IMR-90 (cell line): ENCODE results near the gene LATS1. TPM values are rescaled to one million over a fixed set of nuclear protein-coding genes. Genes with fewer than 3 reads are reported as not detected.
A peak's percentile ranks its signal among the peaks of the same experiment; 100 is the strongest.

Source experiments
- ATAC-seq: fragments of 200-7000 bp; cut with Tn5 transposase; 2 replicates; pipeline ENCODE4 v1.9.1; 2020; ENCODE audit warnings: low read depth, mild to moderate bottlenecking, moderate library complexity
- BruUV-seq: library from RNA; stranded (reverse); fragments of 400-500 nt; replicated peaks from 2 replicates; lab custom pipeline; 2021; lab: Mats Ljungman, UMichigan
- CTCF ChIA-PET: fragments of 300-600 bp; formaldehyde crosslinking; extraction: SDS; loops from one replicate; lab custom pipeline; 2021; ENCODE audit warnings: antibody characterized with exemption; lab: Yijun Ruan, JAX
- POLR2A ChIA-PET: fragments of 300-600 bp; sonication (Branson Sonifier 250); formaldehyde crosslinking; loops from one replicate; lab custom pipeline; 2022; ENCODE audit warnings: antibody characterized with exemption; ENCODE audit not compliant: unreplicated experiment; lab: Charles Lee
- DNase-seq: peaks from one replicate; pipeline ENCODE4 v3.0.0; 2013
- H2AFZ ChIP-seq: replicated peaks from 2 replicates; pipeline ENCODE3; 2013; ENCODE audit warnings: low read length, mild to moderate bottlenecking; ENCODE audit not compliant: poor library complexity
- H2AK5ac ChIP-seq: 2 replicates; pipeline ENCODE4 v1.6.1; 2013; ENCODE audit warnings: low read depth, low read length, inconsistent platforms
- H2AK9ac ChIP-seq: replicated peaks from 2 replicates; pipeline ENCODE3; 2013; ENCODE audit warnings: mild to moderate bottlenecking, low read depth, low read length, moderate library complexity; ENCODE audit not compliant: poor library complexity
- H2BK120ac ChIP-seq: 2 replicates; pipeline ENCODE4 v1.6.1; 2013; ENCODE audit warnings: low read depth, low read length, inconsistent platforms
- H2BK15ac ChIP-seq: 3 replicates; pipeline ENCODE4 v1.6.1; 2013; ENCODE audit warnings: low read depth, low read length, inconsistent platforms
- H2BK20ac ChIP-seq: 2 replicates; pipeline ENCODE4 v1.6.1; 2013; ENCODE audit warnings: low read depth, mild to moderate bottlenecking, inconsistent platforms, low read length, moderate library complexity
- H2BK5ac ChIP-seq: 2 replicates; pipeline ENCODE4 v1.6.1; 2013; ENCODE audit warnings: mild to moderate bottlenecking, low read depth, low read length, inconsistent platforms; ENCODE audit not compliant: poor library complexity, severe bottlenecking
- H3K14ac ChIP-seq: replicated peaks from 2 replicates; pipeline ENCODE4 v1.6.1; 2013; ENCODE audit warnings: low read depth, low read length, inconsistent platforms
- H3K18ac ChIP-seq: 2 replicates; pipeline ENCODE4 v1.6.1; 2013; ENCODE audit warnings: low read depth, low read length, control low read depth
- H3K23ac ChIP-seq: 2 replicates; pipeline ENCODE4 v1.6.1; 2013; ENCODE audit warnings: low read depth, low read length, inconsistent platforms
- H3K27ac ChIP-seq: 2 replicates; pipeline ENCODE4 v1.5.1; 2013; ENCODE audit warnings: mild to moderate bottlenecking, control low read depth, low read length; ENCODE audit not compliant: insufficient read depth
- H3K27me3 ChIP-seq: 2 replicates; pipeline ENCODE4 v1.6.1; 2013; ENCODE audit warnings: low read length; ENCODE audit not compliant: control insufficient read depth, insufficient read depth
- H3K36me3 ChIP-seq: 2 replicates; pipeline ENCODE4 v1.6.1; 2013; ENCODE audit warnings: low read length, mixed read lengths; ENCODE audit not compliant: control insufficient read depth, insufficient read depth
- H3K4ac ChIP-seq: 2 replicates; pipeline ENCODE4 v1.6.1; 2013; ENCODE audit warnings: low read depth, low read length, inconsistent platforms
- H3K4me1 ChIP-seq: 2 replicates; pipeline ENCODE4 v1.6.1; 2013; ENCODE audit warnings: low read length, mixed read lengths; ENCODE audit not compliant: control insufficient read depth, insufficient read depth
- H3K4me2 ChIP-seq: 2 replicates; pipeline ENCODE4 v1.6.1; 2013; ENCODE audit warnings: low read depth, mild to moderate bottlenecking, control low read depth, low read length, moderate library complexity
- H3K4me3 ChIP-seq: 2 replicates; pipeline ENCODE4 v1.5.1; 2013; ENCODE audit warnings: low read depth, mild to moderate bottlenecking, control low read depth, low read length, moderate library complexity; ENCODE audit not compliant: insufficient read depth
- H3K56ac ChIP-seq: 2 replicates; pipeline ENCODE4 v1.6.1; 2013; ENCODE audit warnings: low read length, inconsistent platforms; ENCODE audit not compliant: insufficient read depth; ENCODE audit errors: extremely low read depth
- H3K79me1 ChIP-seq, 2 experiments: 2 replicates each; pipeline ENCODE4 v1.6.1; 2013; ENCODE audit warnings: low read length in 2 of 2, inconsistent platforms in 1 of 2, low read depth in 1 of 2
- H3K9ac ChIP-seq: 2 replicates; pipeline ENCODE4 v1.6.1; 2013; ENCODE audit warnings: low read depth, low read length, control low read depth
- H3K9me1 ChIP-seq: 2 replicates; pipeline ENCODE4 v1.6.1; 2013; ENCODE audit warnings: low read length, inconsistent platforms; ENCODE audit not compliant: insufficient read depth
- H3K9me3 ChIP-seq: 2 replicates; pipeline ENCODE4 v1.6.1; 2013; ENCODE audit warnings: low read length; ENCODE audit not compliant: control insufficient read depth, insufficient read depth
- H4K20me1 ChIP-seq: 2 replicates; pipeline ENCODE4 v1.6.1; 2013; ENCODE audit warnings: low read length, inconsistent platforms; ENCODE audit not compliant: insufficient read depth
- H4K5ac ChIP-seq: 2 replicates; pipeline ENCODE4 v1.6.1; 2013; ENCODE audit warnings: mild to moderate bottlenecking, low read depth, low read length, control low read depth
- H4K8ac ChIP-seq, 2 experiments: 2 replicates each; pipeline ENCODE4 v1.6.1; 2013; ENCODE audit warnings: low read depth in 2 of 2, low read length in 2 of 2, control low read depth in 1 of 2, inconsistent platforms in 1 of 2
- H4K91ac ChIP-seq: 2 replicates; pipeline ENCODE4 v1.6.1; 2013; ENCODE audit warnings: low read depth, low read length, inconsistent platforms; ENCODE audit not compliant: insufficient read depth
- BHLHE40 ChIP-seq: fragments of 150-350 bp; IDR thresholded peaks from 2 replicates; pipeline ENCODE4 v1.6.1; 2016; ENCODE audit warnings: mild to moderate bottlenecking, low read depth, low read length
- MAFK ChIP-seq: IDR thresholded peaks from 2 replicates; pipeline ENCODE4 v1.6.1; 2012; ENCODE audit warnings: low read depth, low read length, improper control_type of control experiment
- MAZ ChIP-seq: IDR thresholded peaks from 2 replicates; pipeline ENCODE4 v1.6.1; 2012; ENCODE audit warnings: low read depth, mild to moderate bottlenecking, low read length, improper control_type of control experiment, moderate library complexity, borderline replicate concordance
- POLR2A ChIP-seq: IDR thresholded peaks from 2 replicates; pipeline ENCODE4 v1.6.1; 2012; ENCODE audit warnings: mild to moderate bottlenecking, low read depth, low read length
- SMC3 ChIP-seq: fragments of 150-350 bp; IDR thresholded peaks from 2 replicates; pipeline ENCODE4 v1.6.1; 2016; ENCODE audit warnings: low read depth, mild to moderate bottlenecking, antibody characterized with exemption, low read length, moderate library complexity
- WGBS, 2 experiments: methylation state at CpG; one replicate each; pipeline versions ENCODE4 v1.1.5 to v1.1.7; 2013; ENCODE audit warnings: missing lambda C conversion rate in 2 of 2; ENCODE audit not compliant: insufficient read length in 1 of 2; ENCODE audit errors: extremely low coverage in 2 of 2; 5-methylcytosine and 5-hydroxymethylcytosine counted together
- dilution Hi-C: fragments of 300-500 bp; cut with HindIII; formaldehyde crosslinking; loops from one replicate; pipeline ENCODE4 v1.14.3; 2018; ENCODE audit warnings: low sequenced_read_pairs; ENCODE audit not compliant: unreplicated experiment
- in situ Hi-C: fragments of 300-500 bp; cut with MboI; formaldehyde crosslinking; loops from 3 replicates; pipeline ENCODE4 v1.14.3; 2019; ENCODE audit warnings: low sequenced_read_pairs, inconsistent platforms, mixed read lengths
- intact Hi-C: fragments of 100-400 bp; cut with micrococcal nuclease; formaldehyde crosslinking; loops from 2 replicates; pipeline ENCODE4 v1.10.0; 2022
- polyA plus RNA-seq, 3 experiments: library from polyadenylated mRNA; depleted of rRNA; stranded (reverse); fragments of >200 nt; gene quantifications; 2 replicates each; pipeline ENCODE4 v1.2.3, GENCODE V29; 2012; ENCODE audit warnings: low replicate concordance in 1 of 3
- total RNA-seq: library from RNA; depleted of rRNA; stranded (reverse); fragments of >200 nt; gene quantifications from 2 replicates; pipeline ENCODE4 v1.2.3, GENCODE V29; 2012

LATS1 gene
- total and polyA plus RNA-seq, 2 of the 4 experiments (the other 2 are of a cell fraction) = 7.9 to 20.1 TPM

- Histone ChIP-seq H2BK15ac (no peak overlapping the region), H3K27ac (no peak overlapping the region), H3K36me3 (peaks cover 2% of the 10 kb centered on the region; the same call in 1 of the 2 replicates), H2AFZ (no peak overlapping the region), H3K9me1 (peaks cover 8% of the 10 kb centered on the region), H3K56ac (no peak overlapping the region), H3K9me3 (no peaks in the 10 kb centered on the region), H2BK20ac (no peak overlapping the region), H3K9ac (no peak overlapping the region), H3K18ac (no peak overlapping the region), H2BK5ac (no peak overlapping the region), H3K27me3 (no peaks in the 10 kb centered on the region), H2AK9ac (no peak overlapping the region), H3K79me1 (peaks cover 8 to 35% of the 10 kb centered on the region in 2 experiments; a peak in 3 of 4 replicates), H3K4ac (no peak overlapping the region), H3K4me2 (no peak overlapping the region), H4K8ac (no peak overlapping the region), H3K23ac (no peak overlapping the region), H4K20me1 (peaks cover 25% of the 10 kb centered on the region), H2AK5ac (no peak overlapping the region), H4K5ac (no peak overlapping the region), H3K4me1 (peaks cover 2% of the 10 kb centered on the region; the same call in 1 of the 2 replicates), H4K91ac (no peak overlapping the region), H3K4me3 (no peak overlapping the region), H2BK120ac (no peak overlapping the region), H3K14ac (no peak overlapping the region)
- POLR2A ChIA-PET = interaction anchor here (0.6 kb wide), 2 partner anchors 13 to 36 kb away, joined by 4 to 5 read pairs; no protein-coding TSS in a partner anchor
- CTCF ChIA-PET = interaction anchor here (0.6 kb wide), 1 partner anchor 154 kb away, joined by 3 read pairs; no protein-coding TSS in a partner anchor
- dilution Hi-C loops (no loop called here), in situ Hi-C loops (no loop called here), intact Hi-C loops (no loop called here)
- WGBS, 2 experiments = no CpG with 5 or more reads among the region's 1 CpG
- TF ChIP-seq MAFK (0 out of 2 replicates have a peak, but pooled peaks have one; percentile 11), POLR2A (no peak), MAZ (no peak), BHLHE40 (no peak), SMC3 (no peak)
- DNase-seq (no peak), ATAC-seq (no peak)
- no TSS peak for BruUV-seq
Measured at GRCh38 chr6:149714442-149714841, 3.5 kb downstream of the LATS1 start.
